IMR-90 (cell line): ENCODE results near the gene SYCN. TPM values are rescaled to one million over a fixed set of nuclear protein-coding genes. Genes with fewer than 3 reads are reported as not detected.

Experiments
- ATAC-seq: fragments of 200-7000 bp; cut with Tn5 transposase; 2 replicates; pipeline ENCODE4 v1.9.1; 2020; ENCODE audit warnings: low read depth, mild to moderate bottlenecking, moderate library complexity
- BruUV-seq: library from RNA; stranded (reverse); fragments of 400-500 nt; replicated peaks from 2 replicates; lab custom pipeline; 2021; lab: Mats Ljungman, UMichigan
- CTCF ChIA-PET: fragments of 300-600 bp; formaldehyde crosslinking; extraction: SDS; loops from one replicate; lab custom pipeline; 2021; ENCODE audit warnings: antibody characterized with exemption; lab: Yijun Ruan, JAX
- POLR2A ChIA-PET: fragments of 300-600 bp; sonication (Branson Sonifier 250); formaldehyde crosslinking; loops from one replicate; lab custom pipeline; 2022; ENCODE audit warnings: antibody characterized with exemption; ENCODE audit not compliant: unreplicated experiment; lab: Charles Lee
- DNase-seq: peaks from one replicate; pipeline ENCODE4 v3.0.0; 2013
- H2AFZ ChIP-seq: replicated peaks from 2 replicates; pipeline ENCODE3; 2013; ENCODE audit warnings: low read length, mild to moderate bottlenecking; ENCODE audit not compliant: poor library complexity
- H2AK5ac ChIP-seq: 2 replicates; pipeline ENCODE4 v1.6.1; 2013; ENCODE audit warnings: low read depth, low read length, inconsistent platforms
- H2AK9ac ChIP-seq: replicated peaks from 2 replicates; pipeline ENCODE3; 2013; ENCODE audit warnings: mild to moderate bottlenecking, low read depth, low read length, moderate library complexity; ENCODE audit not compliant: poor library complexity
- H2BK120ac ChIP-seq: 2 replicates; pipeline ENCODE4 v1.6.1; 2013; ENCODE audit warnings: low read depth, low read length, inconsistent platforms
- H2BK15ac ChIP-seq: 3 replicates; pipeline ENCODE4 v1.6.1; 2013; ENCODE audit warnings: low read depth, low read length, inconsistent platforms
- H2BK20ac ChIP-seq: 2 replicates; pipeline ENCODE4 v1.6.1; 2013; ENCODE audit warnings: low read depth, mild to moderate bottlenecking, inconsistent platforms, low read length, moderate library complexity
- H2BK5ac ChIP-seq: 2 replicates; pipeline ENCODE4 v1.6.1; 2013; ENCODE audit warnings: mild to moderate bottlenecking, low read depth, low read length, inconsistent platforms; ENCODE audit not compliant: poor library complexity, severe bottlenecking
- H3K14ac ChIP-seq: replicated peaks from 2 replicates; pipeline ENCODE4 v1.6.1; 2013; ENCODE audit warnings: low read depth, low read length, inconsistent platforms
- H3K18ac ChIP-seq: 2 replicates; pipeline ENCODE4 v1.6.1; 2013; ENCODE audit warnings: low read depth, low read length, control low read depth
- H3K23ac ChIP-seq: 2 replicates; pipeline ENCODE4 v1.6.1; 2013; ENCODE audit warnings: low read depth, low read length, inconsistent platforms
- H3K27ac ChIP-seq: 2 replicates; pipeline ENCODE4 v1.5.1; 2013; ENCODE audit warnings: mild to moderate bottlenecking, control low read depth, low read length; ENCODE audit not compliant: insufficient read depth
- H3K27me3 ChIP-seq: 2 replicates; pipeline ENCODE4 v1.6.1; 2013; ENCODE audit warnings: low read length; ENCODE audit not compliant: control insufficient read depth, insufficient read depth
- H3K36me3 ChIP-seq: 2 replicates; pipeline ENCODE4 v1.6.1; 2013; ENCODE audit warnings: low read length, mixed read lengths; ENCODE audit not compliant: control insufficient read depth, insufficient read depth
- H3K4ac ChIP-seq: 2 replicates; pipeline ENCODE4 v1.6.1; 2013; ENCODE audit warnings: low read depth, low read length, inconsistent platforms
- H3K4me1 ChIP-seq: 2 replicates; pipeline ENCODE4 v1.6.1; 2013; ENCODE audit warnings: low read length, mixed read lengths; ENCODE audit not compliant: control insufficient read depth, insufficient read depth
- H3K4me2 ChIP-seq: 2 replicates; pipeline ENCODE4 v1.6.1; 2013; ENCODE audit warnings: low read depth, mild to moderate bottlenecking, control low read depth, low read length, moderate library complexity
- H3K4me3 ChIP-seq: 2 replicates; pipeline ENCODE4 v1.5.1; 2013; ENCODE audit warnings: low read depth, mild to moderate bottlenecking, control low read depth, low read length, moderate library complexity; ENCODE audit not compliant: insufficient read depth
- H3K56ac ChIP-seq: 2 replicates; pipeline ENCODE4 v1.6.1; 2013; ENCODE audit warnings: low read length, inconsistent platforms; ENCODE audit not compliant: insufficient read depth; ENCODE audit errors: extremely low read depth
- H3K79me1 ChIP-seq, 2 experiments: 2 replicates each; pipeline ENCODE4 v1.6.1; 2013; ENCODE audit warnings: low read length in 2 of 2, inconsistent platforms in 1 of 2, low read depth in 1 of 2
- H3K9ac ChIP-seq: 2 replicates; pipeline ENCODE4 v1.6.1; 2013; ENCODE audit warnings: low read depth, low read length, control low read depth
- H3K9me1 ChIP-seq: 2 replicates; pipeline ENCODE4 v1.6.1; 2013; ENCODE audit warnings: low read length, inconsistent platforms; ENCODE audit not compliant: insufficient read depth
- H3K9me3 ChIP-seq: 2 replicates; pipeline ENCODE4 v1.6.1; 2013; ENCODE audit warnings: low read length; ENCODE audit not compliant: control insufficient read depth, insufficient read depth
- H4K20me1 ChIP-seq: 2 replicates; pipeline ENCODE4 v1.6.1; 2013; ENCODE audit warnings: low read length, inconsistent platforms; ENCODE audit not compliant: insufficient read depth
- H4K5ac ChIP-seq: 2 replicates; pipeline ENCODE4 v1.6.1; 2013; ENCODE audit warnings: mild to moderate bottlenecking, low read depth, low read length, control low read depth
- H4K8ac ChIP-seq, 2 experiments: 2 replicates each; pipeline ENCODE4 v1.6.1; 2013; ENCODE audit warnings: low read depth in 2 of 2, low read length in 2 of 2, control low read depth in 1 of 2, inconsistent platforms in 1 of 2
- H4K91ac ChIP-seq: 2 replicates; pipeline ENCODE4 v1.6.1; 2013; ENCODE audit warnings: low read depth, low read length, inconsistent platforms; ENCODE audit not compliant: insufficient read depth
- CEBPB ChIP-seq: IDR thresholded peaks from 2 replicates; pipeline ENCODE4 v1.6.1; 2012; ENCODE audit warnings: low read depth, low read length, improper control_type of control experiment
- CHD1 ChIP-seq: IDR thresholded peaks from 2 replicates; pipeline ENCODE4 v1.6.1; 2012; ENCODE audit warnings: low read depth, low read length, improper control_type of control experiment
- FOS ChIP-seq: fragments of 150-350 bp; IDR thresholded peaks from 2 replicates; pipeline ENCODE4 v1.6.1; 2016; ENCODE audit warnings: low read depth, low read length
- MAZ ChIP-seq: IDR thresholded peaks from 2 replicates; pipeline ENCODE4 v1.6.1; 2012; ENCODE audit warnings: low read depth, mild to moderate bottlenecking, low read length, improper control_type of control experiment, moderate library complexity, borderline replicate concordance
- MXI1 ChIP-seq: IDR thresholded peaks from 2 replicates; pipeline ENCODE4 v1.6.1; 2012; ENCODE audit warnings: low read depth, mild to moderate bottlenecking, low read length, moderate library complexity, borderline replicate concordance
- RAD21 ChIP-seq: IDR thresholded peaks from 2 replicates; pipeline ENCODE4 v1.6.1; 2012; ENCODE audit warnings: low read length, improper control_type of control experiment
- RCOR1 ChIP-seq: IDR thresholded peaks from 2 replicates; pipeline ENCODE4 v1.6.1; 2012; ENCODE audit warnings: mild to moderate bottlenecking, low read length, improper control_type of control experiment; ENCODE audit not compliant: insufficient replicate concordance
- SMC3 ChIP-seq: fragments of 150-350 bp; IDR thresholded peaks from 2 replicates; pipeline ENCODE4 v1.6.1; 2016; ENCODE audit warnings: low read depth, mild to moderate bottlenecking, antibody characterized with exemption, low read length, moderate library complexity
- WGBS, 2 experiments: methylation state at CpG; one replicate each; pipeline versions ENCODE4 v1.1.5 to v1.1.7; 2013; ENCODE audit warnings: missing lambda C conversion rate in 2 of 2; ENCODE audit not compliant: insufficient read length in 1 of 2; ENCODE audit errors: extremely low coverage in 2 of 2; 5-methylcytosine and 5-hydroxymethylcytosine counted together
- dilution Hi-C: fragments of 300-500 bp; cut with HindIII; formaldehyde crosslinking; loops from one replicate; pipeline ENCODE4 v1.14.3; 2018; ENCODE audit warnings: low sequenced_read_pairs; ENCODE audit not compliant: unreplicated experiment
- in situ Hi-C: fragments of 300-500 bp; cut with MboI; formaldehyde crosslinking; loops from 3 replicates; pipeline ENCODE4 v1.14.3; 2019; ENCODE audit warnings: low sequenced_read_pairs, inconsistent platforms, mixed read lengths
- intact Hi-C: fragments of 100-400 bp; cut with micrococcal nuclease; formaldehyde crosslinking; loops from 2 replicates; pipeline ENCODE4 v1.10.0; 2022
- polyA plus RNA-seq, 3 experiments: library from polyadenylated mRNA; depleted of rRNA; stranded (reverse); fragments of >200 nt; gene quantifications; 2 replicates each; pipeline ENCODE4 v1.2.3, GENCODE V29; 2012; ENCODE audit warnings: low replicate concordance in 1 of 3
- total RNA-seq: library from RNA; depleted of rRNA; stranded (reverse); fragments of >200 nt; gene quantifications from 2 replicates; pipeline ENCODE4 v1.2.3, GENCODE V29; 2012
- TF ChIP-seq, protein P1 (sequence below): fragments of 150-350 bp; IDR thresholded peaks from 2 replicates; pipeline ENCODE4 v1.6.1; 2017; ENCODE audit warnings: mild to moderate bottlenecking, antibody characterized with exemption, low read length, low read depth
- TF ChIP-seq, protein P2 (sequence below): fragments of 150-350 bp; IDR thresholded peaks from 2 replicates; pipeline ENCODE4 v1.6.1; 2016; ENCODE audit warnings: low read depth, mild to moderate bottlenecking, low read length, moderate library complexity, borderline replicate concordance

The SYCN gene
- total and polyA plus RNA-seq, 2 of the 4 experiments (the other 2 are of a cell fraction) = not detected

DNA sequence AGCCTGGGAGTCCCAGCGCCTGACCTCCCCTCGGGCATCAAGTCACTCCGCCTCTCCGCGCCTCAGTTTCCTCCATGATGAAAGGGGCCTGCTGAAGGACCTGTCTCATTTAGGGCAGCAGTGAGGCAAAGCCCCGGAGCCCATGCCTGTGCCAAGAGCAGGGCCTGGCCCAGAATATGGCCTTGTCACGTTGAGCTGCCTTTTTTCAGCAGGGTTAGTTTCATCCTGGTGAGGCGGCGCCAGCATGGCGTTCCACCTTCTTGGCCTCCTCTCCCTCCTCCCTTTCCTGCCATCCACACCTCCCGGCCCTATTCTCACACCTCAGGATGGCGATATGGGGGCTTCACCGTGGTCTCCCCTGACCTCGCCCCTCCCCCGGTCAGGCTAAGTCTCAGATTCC, 48.3 kb downstream of the SYCN start:
- H4K8ac ChIP-seq = no peak overlapping the region; a peak in 1 of 4 replicates
- TF ChIP-seq MXI1 (no peak), CHD1 (no peak), RCOR1 (no peak), CEBPB (no peak), RAD21 (no peak), FOS (no peak), SMC3 (no peak), MAZ (no peak)
- TF ChIP-seq, protein P1, sequence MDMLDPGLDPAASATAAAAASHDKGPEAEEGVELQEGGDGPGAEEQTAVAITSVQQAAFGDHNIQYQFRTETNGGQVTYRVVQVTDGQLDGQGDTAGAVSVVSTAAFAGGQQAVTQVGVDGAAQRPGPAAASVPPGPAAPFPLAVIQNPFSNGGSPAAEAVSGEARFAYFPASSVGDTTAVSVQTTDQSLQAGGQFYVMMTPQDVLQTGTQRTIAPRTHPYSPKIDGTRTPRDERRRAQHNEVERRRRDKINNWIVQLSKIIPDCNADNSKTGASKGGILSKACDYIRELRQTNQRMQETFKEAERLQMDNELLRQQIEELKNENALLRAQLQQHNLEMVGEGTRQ = no peak
- TF ChIP-seq, protein P2, sequence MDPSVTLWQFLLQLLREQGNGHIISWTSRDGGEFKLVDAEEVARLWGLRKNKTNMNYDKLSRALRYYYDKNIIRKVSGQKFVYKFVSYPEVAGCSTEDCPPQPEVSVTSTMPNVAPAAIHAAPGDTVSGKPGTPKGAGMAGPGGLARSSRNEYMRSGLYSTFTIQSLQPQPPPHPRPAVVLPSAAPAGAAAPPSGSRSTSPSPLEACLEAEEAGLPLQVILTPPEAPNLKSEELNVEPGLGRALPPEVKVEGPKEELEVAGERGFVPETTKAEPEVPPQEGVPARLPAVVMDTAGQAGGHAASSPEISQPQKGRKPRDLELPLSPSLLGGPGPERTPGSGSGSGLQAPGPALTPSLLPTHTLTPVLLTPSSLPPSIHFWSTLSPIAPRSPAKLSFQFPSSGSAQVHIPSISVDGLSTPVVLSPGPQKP = no peak
- H3K79me1 ChIP-seq = peaks cover 39 to 80% of the 10 kb centered on the region in 2 experiments
- no peak overlapping the region for H3K18ac ChIP-seq
- dilution Hi-C loops = no loop called here
- peaks cover 28% of the 10 kb centered on the region for H3K9me1 ChIP-seq
- no peak overlapping the region for H2BK20ac ChIP-seq
- no peak overlapping the region for H3K27ac ChIP-seq
- ChIA-PET POLR2A (no interaction called here), CTCF (no interaction called here)
- peak overlapping the region; percentile 66 for H3K4ac ChIP-seq
- no peak overlapping the region for H2BK5ac ChIP-seq
- H3K56ac ChIP-seq = no peak overlapping the region
- DNase-seq (no peak), ATAC-seq (no peak)
- H2AFZ ChIP-seq = no peak overlapping the region
- no peak overlapping the region for H3K14ac ChIP-seq
- no peak overlapping the region for H3K4me2 ChIP-seq
- H3K4me3 ChIP-seq = no peak overlapping the region
- intact Hi-C loops = no loop called here
- no peak overlapping the region for H2BK15ac ChIP-seq
- no TSS peak for BruUV-seq
- H3K36me3 ChIP-seq = no peaks in the 10 kb centered on the region
- H4K20me1 ChIP-seq = peaks cover 52% of the 10 kb centered on the region
- no peak overlapping the region; the same call in 1 of the 2 replicates for H4K5ac ChIP-seq
- H3K27me3 ChIP-seq = no peaks in the 10 kb centered on the region
- in situ Hi-C loops = no loop called here
- H3K23ac ChIP-seq = no peak overlapping the region
- H2AK9ac ChIP-seq = peak overlapping the region; percentile 96
- no peak overlapping the region; the same call in 1 of the 2 replicates for H4K91ac ChIP-seq
- no peak overlapping the region for H2AK5ac ChIP-seq
- no peak overlapping the region for H3K9ac ChIP-seq
- no peaks in the 10 kb centered on the region for H3K9me3 ChIP-seq
- peaks cover 21% of the 10 kb centered on the region for H3K4me1 ChIP-seq
- H2BK120ac ChIP-seq = no peak overlapping the region
- 88% methylated on average over 6 of the region's 15 CpGs; no CpG with 5 or more reads in 1 of the 2 experiments for WGBS, 2 experiments
